H1 (cell line): Measurements from ENCODE around the gene TFF2. TPM values are rescaled to one million over a fixed set of nuclear protein-coding genes. Genes with fewer than 3 reads are reported as not detected.

Experiments
- CTCF ChIA-PET: fragments of 300-600 bp; sonication (Branson Sonifier 250); formaldehyde crosslinking; loops from one replicate; lab custom pipeline; 2021; ENCODE audit not compliant: partially characterized antibody; lab: Charles Lee
- POLR2A ChIA-PET: fragments of 300-600 bp; sonication (Branson Sonifier 250); formaldehyde crosslinking; loops from one replicate; lab custom pipeline; 2021; ENCODE audit warnings: inconsistent platforms; ENCODE audit not compliant: partially characterized antibody; lab: Charles Lee
- DNase-seq, 2 experiments: peaks; one replicate each; pipeline versions ENCODE4 v3.0.0 to v3.0.0-alpha.2; 2010 to 2022; ENCODE audit warnings: low spot score in 2 of 2, low read depth in 1 of 2, mixed read lengths in 1 of 2
- FAIRE-seq: peaks from 2 replicates; lab custom pipeline; 2011; peaks lifted over from hg19 to GRCh38; lab: Jason Lieb, UNC
- H2AFZ ChIP-seq: 2 replicates; pipeline ENCODE4 v1.8.1; 2012; ENCODE audit warnings: low read length, inconsistent platforms
- H2AK5ac ChIP-seq: 2 replicates; pipeline ENCODE4 v1.6.1; 2013; ENCODE audit warnings: low read depth, low read length
- H2BK120ac ChIP-seq: replicated peaks from 2 replicates; pipeline ENCODE3; 2013; ENCODE audit warnings: low read depth, low read length, inconsistent platforms
- H2BK12ac ChIP-seq: 2 replicates; pipeline ENCODE4 v1.6.1; 2013; ENCODE audit warnings: low read depth, low read length
- H2BK15ac ChIP-seq: 2 replicates; pipeline ENCODE4 v1.6.1; 2013; ENCODE audit warnings: low read length
- H2BK20ac ChIP-seq: 2 replicates; pipeline ENCODE4 v1.6.1; 2013; ENCODE audit warnings: low read length
- H2BK5ac ChIP-seq: 2 replicates; pipeline ENCODE4 v1.6.1; 2013; ENCODE audit warnings: low read depth, low read length
- H3K14ac ChIP-seq: 2 replicates; pipeline ENCODE4 v1.6.1; 2013; ENCODE audit warnings: inconsistent platforms; ENCODE audit not compliant: insufficient read length
- H3K18ac ChIP-seq: 2 replicates; pipeline ENCODE4 v1.6.1; 2013; ENCODE audit warnings: low read length; ENCODE audit errors: extremely low read depth
- H3K23ac ChIP-seq: 2 replicates; pipeline ENCODE4 v1.6.1; 2013; ENCODE audit warnings: inconsistent platforms; ENCODE audit not compliant: insufficient read length
- H3K23me2 ChIP-seq: 2 replicates; pipeline ENCODE4 v1.6.1; 2013; ENCODE audit warnings: low read depth, low read length
- H3K27ac ChIP-seq: 2 replicates; pipeline ENCODE4 v1.6.1; 2011; ENCODE audit warnings: low read depth, low read length, inconsistent platforms
- H3K27me3 ChIP-seq, 4 experiments: replicated peaks in 1 of 4; 1 replicate in 1 of 4; 2 replicates in 3 of 4; pipeline versions ENCODE4 v1.6.1 to v1.8.1; 2011 to 2013; ENCODE audit warnings: low read length in 3 of 4, mild to moderate bottlenecking in 3 of 4, inconsistent platforms in 2 of 4, mixed read lengths in 2 of 4, moderate library complexity in 1 of 4; ENCODE audit not compliant: control insufficient read depth in 3 of 4, insufficient read depth in 3 of 4; ENCODE audit errors: extremely low read depth in 1 of 4
- H3K36me3 ChIP-seq, 4 experiments: 2 replicates each; pipeline versions ENCODE4 v1.6.1 to v1.8.1; 2011 to 2013; ENCODE audit warnings: mild to moderate bottlenecking in 4 of 4, low read length in 3 of 4, moderate library complexity in 2 of 4, control low read depth in 1 of 4, inconsistent platforms in 1 of 4; ENCODE audit not compliant: insufficient read depth in 4 of 4, control insufficient read depth in 2 of 4
- H3K4ac ChIP-seq: replicated peaks from 2 replicates; pipeline ENCODE3; 2013; ENCODE audit warnings: low read length, low read depth, mixed read lengths, inconsistent platforms; ENCODE audit not compliant: insufficient read length
- H3K4me1 ChIP-seq, 4 experiments: replicated peaks in 1 of 4; 1 replicate in 1 of 4; 2 replicates in 3 of 4; pipeline versions ENCODE4 v1.6.1 to v1.8.1; 2011 to 2013; ENCODE audit warnings: low read length in 3 of 4, inconsistent platforms in 2 of 4, mixed read lengths in 1 of 4; ENCODE audit not compliant: insufficient read depth in 4 of 4, control insufficient read depth in 3 of 4
- H3K4me2 ChIP-seq, 2 experiments: 2 replicates each; pipeline versions ENCODE4 v1.6.1 to v1.8.1; 2011 to 2013; ENCODE audit warnings: low read depth in 2 of 2, low read length in 2 of 2, control low read depth in 1 of 2, inconsistent platforms in 1 of 2, mild to moderate bottlenecking in 1 of 2; ENCODE audit not compliant: insufficient read depth in 1 of 2
- H3K4me3 ChIP-seq, 4 experiments: fragments of 200-600, 300-600 bp in 1 of 4; sonication (generic), shearing (Covaris generic), sonication (Bioruptor Twin) in 1 of 4; 2 replicates each; pipeline versions ENCODE4 v1.5.1 to v1.8.1; 2011 to 2016; ENCODE audit warnings: low read length in 4 of 4, low read depth in 3 of 4, control low read depth in 2 of 4, inconsistent platforms in 2 of 4, mild to moderate bottlenecking in 2 of 4, mixed read lengths in 1 of 4, moderate library complexity in 1 of 4; ENCODE audit not compliant: insufficient read depth in 2 of 4; ENCODE audit errors: extremely low read depth in 1 of 4
- H3K56ac ChIP-seq: replicated peaks from 2 replicates; pipeline ENCODE3; 2013; ENCODE audit warnings: low read depth, mild to moderate bottlenecking, mixed read lengths, low read length, inconsistent platforms; ENCODE audit not compliant: insufficient read length
- H3K79me1 ChIP-seq: 2 replicates; pipeline ENCODE4 v1.6.1; 2013; ENCODE audit warnings: low read depth, low read length, control low read depth
- H3K79me2 ChIP-seq, 2 experiments: 2 replicates each; pipeline versions ENCODE4 v1.6.1 to v1.8.1; 2012 to 2013; ENCODE audit warnings: low read length in 2 of 2, mild to moderate bottlenecking in 2 of 2, inconsistent platforms in 1 of 2; ENCODE audit not compliant: insufficient read depth in 2 of 2, control insufficient read depth in 1 of 2
- H3K9ac ChIP-seq, 4 experiments: replicated peaks in 1 of 4; 1 replicate in 1 of 4; 2 replicates in 3 of 4; pipeline versions ENCODE4 v1.6.1 to v1.8.1; 2011 to 2013; ENCODE audit warnings: low read depth in 3 of 4, low read length in 3 of 4, control low read depth in 2 of 4, mild to moderate bottlenecking in 2 of 4, moderate library complexity in 2 of 4, inconsistent platforms in 1 of 4; ENCODE audit errors: extremely low read depth in 1 of 4
- H3K9me3 ChIP-seq, 2 experiments: 2 replicates each; pipeline versions ENCODE4 v1.6.1 to v1.8.1; 2012 to 2013; ENCODE audit warnings: mild to moderate bottlenecking in 2 of 2, moderate library complexity in 2 of 2, control low read depth in 1 of 2, inconsistent platforms in 1 of 2, low read depth in 1 of 2, low read length in 1 of 2, mixed read lengths in 1 of 2; ENCODE audit not compliant: insufficient read depth in 2 of 2
- H4K20me1 ChIP-seq, 2 experiments: replicated peaks in 1 of 2; 2 replicates each; pipeline versions ENCODE3 to v1.8.1; 2011 to 2013; ENCODE audit warnings: inconsistent platforms in 2 of 2, low read length in 2 of 2, mild to moderate bottlenecking in 1 of 2; ENCODE audit not compliant: insufficient read depth in 2 of 2, control insufficient read depth in 1 of 2
- H4K5ac ChIP-seq: 2 replicates; pipeline ENCODE4 v1.6.1; 2013; ENCODE audit warnings: low read length, low read depth, mixed read lengths, inconsistent platforms; ENCODE audit not compliant: insufficient read length
- H4K8ac ChIP-seq: 2 replicates; pipeline ENCODE4 v1.8.0; 2013; ENCODE audit warnings: mild to moderate bottlenecking, moderate library complexity, low read length, inconsistent platforms; ENCODE audit not compliant: insufficient read depth; ENCODE audit errors: extremely low read depth
- H4K91ac ChIP-seq: replicated peaks from 2 replicates; pipeline ENCODE3; 2013; ENCODE audit warnings: low read length, mixed read lengths, inconsistent platforms; ENCODE audit not compliant: insufficient read length
- CTBP2 ChIP-seq: IDR thresholded peaks from 2 replicates; pipeline ENCODE4 v1.7.0; 2011; ENCODE audit warnings: borderline replicate concordance, mild to moderate bottlenecking, moderate library complexity, mixed read lengths, low read length; ENCODE audit not compliant: insufficient read depth, insufficient read length
- GABPA ChIP-seq: IDR thresholded peaks from 2 replicates; pipeline ENCODE4 v1.6.1; 2011; ENCODE audit warnings: mild to moderate bottlenecking, low read length, moderate library complexity, borderline replicate concordance; ENCODE audit not compliant: insufficient read depth
- HDAC6 ChIP-seq: IDR thresholded peaks from one replicate; pipeline ENCODE4 v1.7.1; 2012; ENCODE audit warnings: low read depth, mild to moderate bottlenecking, inconsistent platforms, low read length, moderate library complexity
- JUND ChIP-seq: IDR thresholded peaks from 2 replicates; pipeline ENCODE4 v1.6.1; 2011; ENCODE audit warnings: mild to moderate bottlenecking, improper control_type of control experiment, low read length
- POLR2AphosphoS5 ChIP-seq: IDR thresholded peaks from 2 replicates; pipeline ENCODE4 v1.6.1; 2011; ENCODE audit warnings: low read depth, low read length
- RFX5 ChIP-seq: IDR thresholded peaks from 2 replicates; pipeline ENCODE4 v1.6.1; 2011; ENCODE audit warnings: low read depth, low read length, improper control_type of control experiment, borderline replicate concordance
- SP4 ChIP-seq: IDR thresholded peaks from 2 replicates; pipeline ENCODE4 v1.6.1; 2012; ENCODE audit warnings: low read length, inconsistent platforms
- TAF1 ChIP-seq: IDR thresholded peaks from 2 replicates; pipeline ENCODE4 v1.6.1; 2011; ENCODE audit warnings: mild to moderate bottlenecking, low read depth, low read length
- WGBS, 2 experiments: shearing (Covaris generic) in 1 of 2; methylation state at CpG; one replicate each; pipeline versions ENCODE4 v1.1.6 to v1.1.7; 2013 to 2015; ENCODE audit warnings: low lambda C conversion rate in 2 of 2, mixed read lengths in 2 of 2, inconsistent platforms in 1 of 2, low coverage in 1 of 2, missing lambda C conversion rate in 1 of 2; ENCODE audit not compliant: insufficient replicate concordance in 2 of 2, insufficient coverage in 1 of 2, insufficient read length in 1 of 2; ENCODE audit errors: extremely low coverage in 1 of 2, missing lambda C conversion rate in 1 of 2; 5-methylcytosine and 5-hydroxymethylcytosine counted together
- polyA plus RNA-seq, 7 experiments: library from polyadenylated mRNA; depleted of rRNA in 3 of 7; stranded (reverse) in 5 of 7; unstranded in 2 of 7; fragments of >200 nt in 5 of 7; fragments of 200-250 nt in 2 of 7; gene quantifications; 1 replicate in 5 of 7; 2 replicates in 1 of 7; 4 replicates in 1 of 7; pipeline versions ENCODE4 v1.2.1 to v1.2.3, GENCODE V29; 2011 to 2013; ENCODE audit warnings: missing spikeins in 2 of 7, mixed read lengths in 2 of 7
- total RNA-seq: library from RNA; stranded (reverse); fragmentation: NEBNext Ultra II Directional; extraction: Animal tissue kit (Norgen Biotek cat#: 25700); gene quantifications from 2 replicates; pipeline ENCODE4 v1.2.1, GENCODE V29; 2021

Gene TFF2
- total and polyA plus RNA-seq, 2 of the 8 experiments (the other 6 are each of a cell fraction or from before 2014, with no cell fraction given): not detected

DNA sequence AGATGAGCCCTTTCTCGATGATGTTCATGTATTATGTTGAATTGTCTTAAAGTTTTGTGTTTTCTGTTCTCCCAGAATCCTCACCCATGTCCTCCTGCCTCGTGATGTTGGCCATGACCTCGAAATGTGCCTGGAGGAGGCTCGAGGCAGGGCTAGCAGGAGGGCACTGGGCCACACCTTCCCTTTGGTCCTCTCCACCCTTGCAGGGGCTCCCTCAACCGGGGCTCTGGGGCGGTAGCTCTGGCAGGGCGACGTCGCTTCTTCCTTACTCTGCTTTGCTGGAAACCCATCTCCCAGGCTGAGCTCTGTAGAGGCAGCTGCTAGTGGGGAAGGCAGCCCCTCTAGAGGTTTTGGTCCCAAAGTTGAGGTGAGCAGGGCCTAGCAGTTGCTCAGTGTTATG is 49.8 kb downstream of the TFF2 start:
- H3K23me2 ChIP-seq: no peaks in the 10 kb centered on the region
- H2BK20ac ChIP-seq: no peak overlapping the region
- H2AK5ac ChIP-seq: no peak overlapping the region
- no peak overlapping the region for H3K27ac ChIP-seq
- no peaks in the 10 kb centered on the region for H3K9me3 ChIP-seq
- no peak overlapping the region for H2BK120ac ChIP-seq
- no peak overlapping the region for H2BK15ac ChIP-seq
- no peak overlapping the region for H2BK5ac ChIP-seq
- H4K91ac ChIP-seq: no peak overlapping the region
- TF ChIP-seq TAF1: no peak
- no peak for TF ChIP-seq CTBP2
- TF ChIP-seq GABPA: no peak
- TF ChIP-seq SP4: no peak
- TF ChIP-seq POLR2AphosphoS5: no peak
- TF ChIP-seq JUND: no peak
- no peak for TF ChIP-seq HDAC6
- TF ChIP-seq RFX5: no peak
- no peak overlapping the region for H4K5ac ChIP-seq
- 94% methylated on average over 9 of the region's 9 CpGs; no CpG with 5 or more reads in 1 of the 2 experiments for WGBS, 2 experiments
- H4K20me1 ChIP-seq: no peaks in the 10 kb centered on the region
- no peak overlapping the region for H4K8ac ChIP-seq
- no peak overlapping the region for H3K23ac ChIP-seq
- H3K4me1 ChIP-seq: no peaks in the 10 kb centered on the region
- no peaks in the 10 kb centered on the region for H3K79me1 ChIP-seq
- H2AFZ ChIP-seq: no peak overlapping the region
- POLR2A ChIA-PET: no interaction called here
- no peak overlapping the region for H3K4me3 ChIP-seq
- no peak overlapping the region for H3K14ac ChIP-seq
- H3K4ac ChIP-seq: no peak overlapping the region
- DNase-seq (no peak), FAIRE-seq (no peak)
- no peaks in the 10 kb centered on the region for H3K36me3 ChIP-seq
- no peak overlapping the region for H3K4me2 ChIP-seq
- no peak overlapping the region for H3K18ac ChIP-seq
- no peaks in the 10 kb centered on the region for H3K79me2 ChIP-seq
- H3K9ac ChIP-seq: no peak overlapping the region
- no peak overlapping the region for H2BK12ac ChIP-seq
- H3K56ac ChIP-seq: no peak overlapping the region
- CTCF ChIA-PET: interaction anchor here (1.2 to 6.5 kb wide), 6 partner anchors 10 to 49 kb away, joined by 3 to 36 read pairs (median 4); no protein-coding TSS in a partner anchor
- no peaks in the 10 kb centered on the region for H3K27me3 ChIP-seq
